GM10266 (cell line): ENCODE results near the gene ACOXL.

ENCODE experiments used
- DNase-seq: peaks from one replicate; pipeline ENCODE4 v3.0.0; 2012; ENCODE audit errors: extremely low spot score
- TF ChIP-seq, protein P1 (sequence below): IDR thresholded peaks from 2 replicates; pipeline ENCODE4 v1.5.1; 2012; ENCODE audit warnings: mild to moderate bottlenecking, low read depth; ENCODE audit not compliant: control insufficient read depth, insufficient read depth; ENCODE audit errors: missing control alignments

The ACOXL gene

DNA sequence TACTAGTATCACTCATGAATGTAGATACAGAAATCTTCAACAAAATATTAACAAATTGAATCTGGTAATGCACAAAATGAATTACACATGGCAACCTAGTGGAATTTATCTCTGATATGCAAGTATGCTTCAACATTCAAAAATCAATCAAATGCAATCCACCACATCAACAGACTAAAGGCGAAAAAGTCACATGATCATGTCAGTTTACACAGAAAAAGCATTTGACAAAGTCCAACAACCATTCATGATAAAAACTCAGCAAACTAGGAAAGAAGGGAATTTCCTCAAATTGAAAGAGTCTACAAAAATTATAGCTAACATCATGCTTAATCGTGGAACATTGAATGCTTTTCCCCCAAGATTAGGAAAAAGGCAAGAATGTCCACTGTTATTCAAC is 237.8 kb downstream of the ACOXL start:
- TF ChIP-seq, protein P1, sequence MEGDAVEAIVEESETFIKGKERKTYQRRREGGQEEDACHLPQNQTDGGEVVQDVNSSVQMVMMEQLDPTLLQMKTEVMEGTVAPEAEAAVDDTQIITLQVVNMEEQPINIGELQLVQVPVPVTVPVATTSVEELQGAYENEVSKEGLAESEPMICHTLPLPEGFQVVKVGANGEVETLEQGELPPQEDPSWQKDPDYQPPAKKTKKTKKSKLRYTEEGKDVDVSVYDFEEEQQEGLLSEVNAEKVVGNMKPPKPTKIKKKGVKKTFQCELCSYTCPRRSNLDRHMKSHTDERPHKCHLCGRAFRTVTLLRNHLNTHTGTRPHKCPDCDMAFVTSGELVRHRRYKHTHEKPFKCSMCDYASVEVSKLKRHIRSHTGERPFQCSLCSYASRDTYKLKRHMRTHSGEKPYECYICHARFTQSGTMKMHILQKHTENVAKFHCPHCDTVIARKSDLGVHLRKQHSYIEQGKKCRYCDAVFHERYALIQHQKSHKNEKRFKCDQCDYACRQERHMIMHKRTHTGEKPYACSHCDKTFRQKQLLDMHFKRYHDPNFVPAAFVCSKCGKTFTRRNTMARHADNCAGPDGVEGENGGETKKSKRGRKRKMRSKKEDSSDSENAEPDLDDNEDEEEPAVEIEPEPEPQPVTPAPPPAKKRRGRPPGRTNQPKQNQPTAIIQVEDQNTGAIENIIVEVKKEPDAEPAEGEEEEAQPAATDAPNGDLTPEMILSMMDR: no peak
- no peak for DNase-seq

DNA sequence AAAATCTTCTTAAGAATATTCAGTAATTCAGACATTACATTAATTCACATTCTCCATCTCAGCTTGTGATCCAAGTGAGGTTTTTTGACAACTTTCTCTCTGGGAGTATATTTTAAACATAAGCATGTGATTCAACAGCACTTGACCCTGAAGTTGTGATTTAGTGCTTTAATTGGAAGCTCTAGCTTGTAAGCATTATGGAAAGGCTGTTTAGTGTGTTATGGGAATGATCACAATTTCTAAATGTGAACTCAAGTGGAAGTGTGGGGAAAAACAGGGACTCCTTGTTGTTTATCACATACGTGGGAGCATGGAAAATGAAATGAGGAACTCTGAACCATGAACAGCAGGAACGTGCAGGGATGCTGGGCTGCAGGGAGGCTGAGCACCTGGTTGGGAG is 239.4 kb downstream of the ACOXL start:
- no peak for DNase-seq
- TF ChIP-seq, protein P1: no peak

DNA sequence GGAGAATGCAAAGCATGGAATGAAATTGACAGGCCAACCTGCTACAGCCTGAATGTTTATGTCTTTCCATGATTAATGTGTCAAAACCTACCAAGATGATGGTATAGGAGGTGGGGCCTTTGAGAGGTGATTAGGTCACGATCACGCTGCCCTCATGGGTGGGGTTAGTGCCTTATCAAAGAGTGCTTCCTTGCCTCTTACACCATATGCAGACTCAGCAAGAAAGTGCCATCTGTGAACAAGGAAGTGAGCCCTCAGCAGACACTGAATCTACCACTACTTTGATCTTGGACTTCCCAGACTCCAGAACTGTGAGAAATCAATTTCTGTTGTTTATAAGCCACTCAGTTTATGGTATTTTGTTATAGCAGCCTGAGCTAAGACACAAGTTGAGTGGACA is 240.9 kb downstream of the ACOXL start:
- TF ChIP-seq, protein P1: no peak
- no peak for DNase-seq

DNA sequence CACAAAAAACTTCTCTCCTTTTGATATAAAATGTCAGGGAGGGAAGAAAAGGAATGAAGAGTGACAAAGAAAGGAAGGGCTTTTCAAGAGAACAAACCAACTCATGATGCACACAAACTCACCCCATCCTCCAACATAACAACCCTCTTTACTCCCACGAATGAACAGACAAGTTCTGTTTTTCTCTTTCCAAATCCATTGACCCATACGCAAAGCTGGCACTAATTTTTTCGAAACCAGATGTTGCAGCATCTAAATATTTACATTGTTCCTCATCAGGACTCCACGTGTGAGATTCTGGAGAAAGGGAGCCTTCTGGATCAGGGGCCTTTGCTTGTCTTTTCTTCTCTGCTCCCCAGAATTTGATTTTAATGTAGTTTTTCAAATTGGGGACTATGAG is 245.0 kb downstream of the ACOXL start:
- no peak for DNase-seq

GRCh38 chr2:110978148-110978547 is 245.8 kb downstream of the ACOXL start:
- TF ChIP-seq, protein P1: no peak
- no peak for DNase-seq

More for the DNA sequence above, 245.0 kb downstream of the ACOXL start:
- TF ChIP-seq, protein P1: no peak

GRCh38 chr2:110978756-110979470 is 246.5 kb downstream of the ACOXL start:
- DNase-seq: no peak
- TF ChIP-seq, protein P1: no peak

DNA sequence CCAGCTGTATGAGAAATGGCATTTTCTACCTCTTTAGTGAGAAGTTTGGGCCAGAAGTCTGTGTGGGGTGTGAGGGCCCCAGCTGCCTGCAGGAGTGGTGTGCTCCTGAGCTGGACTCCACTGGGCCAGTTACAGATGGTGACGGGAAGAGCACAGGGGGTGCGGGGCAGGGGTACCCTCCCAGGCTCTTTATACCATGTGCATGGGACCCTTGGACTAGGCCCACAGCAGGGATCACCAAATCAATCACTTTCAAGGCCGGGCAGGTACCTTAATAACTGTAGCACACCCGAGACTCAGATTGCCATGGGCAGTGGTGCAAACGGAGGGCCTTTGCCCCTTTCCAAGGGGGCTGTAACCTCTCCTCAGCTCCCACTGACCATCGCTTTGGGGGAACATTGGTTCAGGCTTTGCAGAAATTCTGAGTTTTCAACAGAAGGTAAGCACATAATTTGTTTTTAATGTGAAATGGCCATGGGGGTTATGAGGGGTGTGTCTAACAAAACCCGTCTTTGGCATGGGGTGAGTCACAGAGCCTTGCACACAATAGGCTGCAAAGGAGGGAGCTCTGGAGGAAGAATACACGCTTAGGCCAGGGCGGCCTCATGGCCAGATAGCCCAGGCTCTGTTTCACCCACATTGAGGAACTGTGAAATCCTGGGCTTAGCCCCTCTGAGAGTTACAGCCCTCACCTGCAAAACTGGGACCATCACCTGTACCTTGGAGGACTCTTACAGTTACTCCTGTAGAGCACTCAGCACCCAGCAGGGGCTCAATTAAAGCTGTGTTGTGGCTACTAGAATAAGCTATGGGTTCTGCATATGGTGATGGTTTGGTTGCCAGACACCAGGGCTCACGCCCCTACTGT is 247.3 kb downstream of the ACOXL start:
- TF ChIP-seq, protein P1: no peak
- DNase-seq: no peak
